CD4-positive, CD25-positive, alpha-beta regulatory T cell (primary cell): ENCODE data around the gene MAPKAP1. TPM values are rescaled to one million over a fixed set of nuclear protein-coding genes. Genes with fewer than 3 reads are reported as not detected.

Source experiments
- ATAC-seq, 2 donors: fragments of 150-1000 bp; cut with Tn5 transposase; one replicate each; pipeline ENCODE4 v1.10.0; 2021; ENCODE audit warnings: low read depth in 2 of 2, moderate number of reproducible peaks in 2 of 2, moderate library complexity in 1 of 2
- DNase-seq, 3 donors: peaks; one replicate each; pipeline versions ENCODE4 v3.0.0 to v3.0.0-alpha.2; 2012 to 2022; ENCODE audit warnings: mixed read lengths in 1 of 3
- H3K27ac ChIP-seq: one replicate; pipeline ENCODE4 v1.7.0; 2013; ENCODE audit warnings: mild to moderate bottlenecking, low read length; ENCODE audit not compliant: insufficient read depth, poor library complexity, severe bottlenecking
- H3K27me3 ChIP-seq: one replicate; pipeline ENCODE4 v1.7.0; 2013; ENCODE audit warnings: low read length; ENCODE audit not compliant: control insufficient read depth, insufficient read depth
- H3K36me3 ChIP-seq: one replicate; pipeline ENCODE4 v1.7.0; 2013; ENCODE audit warnings: mild to moderate bottlenecking, low read length, moderate library complexity; ENCODE audit not compliant: control insufficient read depth, insufficient read depth
- H3K4me1 ChIP-seq: 2 replicates; pipeline ENCODE4 v1.7.0; 2013; ENCODE audit warnings: mild to moderate bottlenecking, low read length; ENCODE audit not compliant: insufficient read depth, control insufficient read depth, poor library complexity, severe bottlenecking
- H3K4me3 ChIP-seq: one replicate; pipeline ENCODE4 v1.7.0; 2013; ENCODE audit warnings: low read depth, mild to moderate bottlenecking, low read length, moderate library complexity
- H3K9me3 ChIP-seq, 2 experiments: 1 replicate in 1 of 2; 2 replicates in 1 of 2; pipeline ENCODE4 v1.7.0; 2013; ENCODE audit warnings: low read length in 2 of 2, mild to moderate bottlenecking in 1 of 2, moderate library complexity in 1 of 2; ENCODE audit not compliant: control insufficient read depth in 2 of 2
- H3K27ac Mint-ChIP-seq, 3 donors: one replicate each; pipeline ENCODE4 v1.8.0; 2020 to 2022; ENCODE audit warnings: mild to moderate bottlenecking in 3 of 3, mixed read lengths in 3 of 3, moderate library complexity in 2 of 3
- H3K27me3 Mint-ChIP-seq: one replicate; pipeline ENCODE4 v1.8.0; 2022; ENCODE audit warnings: mild to moderate bottlenecking, mixed read lengths
- H3K36me3 Mint-ChIP-seq: one replicate; pipeline ENCODE4 v1.8.0; 2020; ENCODE audit warnings: mixed read lengths
- H3K4me1 Mint-ChIP-seq, 4 donors: one replicate each; pipeline ENCODE4 v1.8.0; 2020 to 2022; ENCODE audit warnings: mixed read lengths in 4 of 4, mild to moderate bottlenecking in 1 of 4
- H3K4me3 Mint-ChIP-seq, 4 donors: one replicate each; pipeline ENCODE4 v1.8.0; 2020 to 2022; ENCODE audit warnings: mild to moderate bottlenecking in 4 of 4, mixed read lengths in 4 of 4, moderate library complexity in 3 of 4
- H3K9me3 Mint-ChIP-seq, 7 donors: one replicate each; pipeline ENCODE4 v1.8.0; 2020 to 2022; ENCODE audit warnings: mixed read lengths in 7 of 7, mild to moderate bottlenecking in 3 of 7, moderate library complexity in 2 of 7
- polyA plus RNA-seq, 4 donors: library from polyadenylated mRNA; unstranded; fragments of 300-500 nt; fragmentation: Illumina TruSeq; gene quantifications; one replicate each; pipeline ENCODE4 v1.2.3, GENCODE V29; 2021
- total RNA-seq: library from RNA; stranded (reverse); gene quantifications from one replicate; pipeline ENCODE4 v1.2.3, GENCODE V29; 2022

MAPKAP1 gene
- total and polyA plus RNA-seq, 5 donors from 2014 or later = 40.8 to 53.2 (median 47.3) TPM

DNA sequence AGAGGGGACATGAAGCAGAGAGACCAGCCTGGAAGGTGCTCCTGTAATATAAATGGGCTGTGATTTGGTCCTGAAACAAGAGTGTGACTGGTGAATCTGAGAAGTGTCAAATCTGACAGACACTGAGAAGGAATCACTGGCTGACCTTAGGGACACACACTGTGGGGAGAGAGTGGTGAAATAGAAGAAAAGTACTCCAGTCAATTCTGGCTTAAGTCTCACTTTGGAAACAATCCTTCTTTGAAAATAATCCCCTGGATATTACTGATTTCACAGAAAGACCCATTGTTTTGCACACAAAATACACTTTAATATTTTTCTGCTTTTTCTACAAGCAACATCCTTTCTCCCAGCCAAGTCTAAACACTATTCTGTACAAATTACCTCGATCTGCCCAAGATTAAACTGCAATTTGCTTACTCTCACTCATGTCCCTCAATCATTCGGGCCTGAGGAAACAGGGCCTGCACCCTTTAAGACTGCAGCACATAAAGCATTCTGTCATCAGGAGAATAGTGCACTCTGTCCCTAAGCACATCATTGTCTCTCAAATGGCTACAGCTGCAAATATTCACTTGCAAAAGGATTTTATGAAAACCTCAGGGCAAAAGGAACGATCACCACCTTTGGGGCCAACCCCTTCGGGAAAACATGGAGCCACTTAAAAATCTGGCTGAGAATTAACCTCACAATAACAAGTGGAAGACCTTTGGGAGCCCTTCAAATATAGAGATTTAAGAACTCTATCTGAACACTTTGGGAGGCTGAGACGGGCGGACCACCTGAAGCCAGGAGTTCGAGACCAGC is 68.6 kb downstream of the MAPKAP1 start:
- no peak for ATAC-seq
- Histone ChIP-seq H3K27ac (no peak overlapping the region), H3K9me3 (no peaks in the 10 kb centered on the region), H3K36me3 (peaks cover 2% of the 10 kb centered on the region), H3K4me1 (no peaks in the 10 kb centered on the region), H3K27me3 (no peaks in the 10 kb centered on the region), H3K4me3 (no peak overlapping the region)
- no peaks in the 10 kb centered on the region for H3K9me3 Mint-ChIP-seq
- peaks cover 40 to 52% (median 41%) of the 10 kb centered on the region in 4 donors for H3K4me1 Mint-ChIP-seq
- DNase-seq = no peak
- H3K27ac Mint-ChIP-seq = peak overlapping the region in 1 of 3 donors; percentile 5
- H3K36me3 Mint-ChIP-seq = peaks cover 13% of the 10 kb centered on the region
- no peak overlapping the region for H3K4me3 Mint-ChIP-seq
- no peaks in the 10 kb centered on the region for H3K27me3 Mint-ChIP-seq

GRCh38 chr9:125637241-125637640 is 69.8 kb downstream of the MAPKAP1 start:
- Histone ChIP-seq H3K4me3 (no peak overlapping the region), H3K9me3 (no peaks in the 10 kb centered on the region), H3K4me1 (peaks cover 7% of the 10 kb centered on the region), H3K36me3 (peaks cover 2% of the 10 kb centered on the region), H3K27ac (no peak overlapping the region), H3K27me3 (no peaks in the 10 kb centered on the region)
- DNase-seq (no peak), ATAC-seq (no peak)
- Mint-ChIP-seq H3K4me1 (peaks cover 48 to 57% (median 49%) of the 10 kb centered on the region in 4 donors), H3K27me3 (no peaks in the 10 kb centered on the region), H3K36me3 (peaks cover 13% of the 10 kb centered on the region), H3K9me3 (no peaks in the 10 kb centered on the region), H3K4me3 (no peak overlapping the region), H3K27ac (peak overlapping the region in 1 of 3 donors; percentile 13)

GRCh38 chr9:125635888-125636287 is 71.1 kb downstream of the MAPKAP1 start:
- Histone ChIP-seq H3K27ac (no peak overlapping the region), H3K4me3 (no peak overlapping the region), H3K27me3 (no peaks in the 10 kb centered on the region), H3K36me3 (peaks cover 2% of the 10 kb centered on the region), H3K9me3 (no peaks in the 10 kb centered on the region), H3K4me1 (peaks cover 7% of the 10 kb centered on the region)
- Mint-ChIP-seq H3K4me1 (peaks cover 54 to 66% (median 59%) of the 10 kb centered on the region in 4 donors), H3K9me3 (no peaks in the 10 kb centered on the region), H3K36me3 (peaks cover 16% of the 10 kb centered on the region), H3K4me3 (no peak overlapping the region), H3K27ac (no peak overlapping the region), H3K27me3 (no peaks in the 10 kb centered on the region)
- ATAC-seq (no peak), DNase-seq (no peak)

- H3K36me3 Mint-ChIP-seq = peaks cover 13% of the 10 kb centered on the region
- H3K27ac ChIP-seq = no peak overlapping the region
- H3K27ac Mint-ChIP-seq = peak overlapping the region in 1 of 3 donors; percentile 12
Observed at GRCh38 chr9:125634040-125634717, 72.8 kb downstream of the MAPKAP1 start.

DNA sequence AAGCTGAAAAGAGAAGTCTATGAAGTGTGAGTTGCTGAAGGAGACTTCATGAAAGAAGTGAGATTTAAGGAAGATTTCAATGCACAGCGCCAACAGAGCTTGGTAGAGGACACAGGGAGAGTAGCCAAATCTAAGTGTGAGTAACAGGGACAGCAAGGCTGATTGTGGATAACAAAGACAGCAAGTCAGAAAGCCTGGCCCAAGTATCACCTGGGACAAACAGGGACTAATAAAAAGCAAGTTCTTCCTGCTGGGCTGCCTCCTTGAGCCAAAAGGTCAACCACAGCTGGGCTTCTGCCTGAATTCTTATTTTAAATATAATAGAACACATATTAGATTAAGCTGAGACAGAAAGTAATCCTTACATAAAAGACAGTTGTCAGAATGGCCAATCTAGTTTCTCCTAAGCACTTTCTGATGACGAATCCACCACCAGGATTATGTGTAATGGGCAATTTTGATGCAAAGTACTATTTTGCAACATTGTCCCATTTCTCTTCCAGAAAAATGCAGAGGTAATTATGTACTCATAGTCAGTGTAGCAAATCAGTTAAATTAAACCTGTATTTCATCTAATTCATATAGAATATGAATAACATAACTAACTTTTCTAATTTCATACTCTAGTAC is 73.8 kb downstream of the MAPKAP1 start:
- DNase-seq (no peak), ATAC-seq (no peak)
- Histone ChIP-seq H3K4me1 (peaks cover 7% of the 10 kb centered on the region), H3K36me3 (peaks cover 2% of the 10 kb centered on the region), H3K4me3 (no peak overlapping the region), H3K27ac (no peak overlapping the region), H3K9me3 (no peaks in the 10 kb centered on the region), H3K27me3 (no peaks in the 10 kb centered on the region)
- no peak overlapping the region for H3K4me3 Mint-ChIP-seq
- H3K27me3 Mint-ChIP-seq = no peaks in the 10 kb centered on the region
- H3K36me3 Mint-ChIP-seq = peaks cover 11% of the 10 kb centered on the region
- peaks cover 44 to 74% (median 54%) of the 10 kb centered on the region in 4 donors for H3K4me1 Mint-ChIP-seq
- H3K9me3 Mint-ChIP-seq = no peaks in the 10 kb centered on the region
- no peak overlapping the region for H3K27ac Mint-ChIP-seq

More at GRCh38 chr9:125634040-125634717, 72.8 kb downstream of the MAPKAP1 start:
- no peaks in the 10 kb centered on the region for H3K9me3 Mint-ChIP-seq
- Histone ChIP-seq H3K4me1 (peaks cover 7% of the 10 kb centered on the region), H3K4me3 (no peak overlapping the region), H3K36me3 (peaks cover 2% of the 10 kb centered on the region), H3K9me3 (no peaks in the 10 kb centered on the region), H3K27me3 (no peaks in the 10 kb centered on the region)
- H3K4me1 Mint-ChIP-seq = peaks cover 54 to 70% (median 57%) of the 10 kb centered on the region in 4 donors
- no peak for DNase-seq
- no peaks in the 10 kb centered on the region for H3K27me3 Mint-ChIP-seq
- no peak overlapping the region for H3K4me3 Mint-ChIP-seq
- ATAC-seq = no peak

DNA sequence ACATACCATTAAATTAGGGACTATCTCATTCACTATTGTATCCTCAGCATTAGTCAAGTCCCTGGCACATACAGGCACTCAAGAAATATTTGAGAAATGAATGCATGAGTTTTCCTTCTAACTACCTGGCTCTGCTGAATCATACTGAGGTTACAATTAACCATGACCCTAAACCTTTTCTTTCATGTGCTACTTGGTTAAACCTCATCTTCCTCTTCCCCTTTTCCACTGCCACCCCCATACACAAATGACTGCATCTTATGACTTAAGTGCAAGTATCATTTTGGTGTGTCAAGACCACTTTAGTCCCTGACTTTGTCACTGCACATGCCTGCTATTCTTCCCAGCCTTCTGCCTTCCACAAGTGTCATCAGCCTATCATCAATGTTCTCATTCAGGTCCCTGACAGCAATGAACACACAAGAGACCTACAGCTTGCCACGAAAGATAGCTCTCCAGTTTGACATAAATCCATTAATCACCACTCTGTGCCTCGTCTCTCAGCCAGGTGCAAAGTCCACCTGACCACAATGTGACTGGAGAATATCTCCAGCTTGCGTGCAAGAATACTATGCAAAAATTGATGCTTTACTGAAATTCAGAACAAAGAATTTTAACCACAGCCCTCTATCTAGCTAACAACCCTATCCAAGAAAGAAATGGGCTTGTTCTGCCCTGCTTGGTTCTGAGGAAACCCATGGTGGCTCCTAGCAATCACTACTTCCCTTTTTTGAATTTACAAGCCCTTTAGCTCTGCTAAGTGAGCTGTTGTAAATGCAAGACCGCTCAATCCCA is 74.5 kb downstream of the MAPKAP1 start:
- Histone ChIP-seq H3K4me3 (no peak overlapping the region), H3K27ac (no peak overlapping the region), H3K27me3 (no peaks in the 10 kb centered on the region), H3K9me3 (no peaks in the 10 kb centered on the region), H3K4me1 (peaks cover 7% of the 10 kb centered on the region), H3K36me3 (peaks cover 2% of the 10 kb centered on the region)
- ATAC-seq (peak; percentile 43 to 45), DNase-seq (peak in 1 of 3 donors; percentile 30)
- Mint-ChIP-seq H3K27ac (peak overlapping the region in 2 of 3 donors; percentile 17 to 58), H3K4me3 (peak overlapping the region in 2 of 4 donors; percentile 1 to 24), H3K27me3 (no peaks in the 10 kb centered on the region), H3K9me3 (no peaks in the 10 kb centered on the region), H3K36me3 (peaks cover 10% of the 10 kb centered on the region), H3K4me1 (peaks cover 41 to 76% (median 55%) of the 10 kb centered on the region in 4 donors)
